HCEC 1CT (cell line): Measurements from ENCODE around the gene MPRIP.
A peak's percentile ranks its signal among the peaks of the same experiment; 100 is the strongest.
"Not testable (repeated sequence)": the region's sequence is repeated elsewhere in the genome, so short reads cannot be mapped to it uniquely, and the experiment has no call there.

Source experiments
- DNase-seq: peaks from one replicate; pipeline ENCODE4 v3.0.0-alpha.2; 2017

MPRIP gene

GRCh38 chr17:17042384-17042736 is at the start of gene MPRIP:
Gene MPRIP (plus strand): TSS chr17:17042457. CDS start chr17:17042849, 392 bp downstream.
- DNase-seq: no peak

GRCh38 chr17:16994631-16995030 is 47.6 kb upstream of the MPRIP start:
- DNase-seq: no peak

GRCh38 chr17:16995930-16996329 is 46.3 kb upstream of the MPRIP start:
- DNase-seq: no peak

- not testable (repeated sequence) for DNase-seq
These were observed 45.5 kb upstream of the MPRIP start for GRCh38 chr17:16996726-16997125.

- DNase-seq: no peak
These were observed 44.5 kb upstream of the MPRIP start for GRCh38 chr17:16997514-16998429.

GRCh38 chr17:16999931-17000625 is 42.2 kb upstream of the MPRIP start:
- DNase-seq: no peak

- DNase-seq: no peak
These were observed 41.0 kb upstream of the MPRIP start for GRCh38 chr17:17001076-17001777.

GRCh38 chr17:17001874-17002520 is 40.3 kb upstream of the MPRIP start:
- DNase-seq: peak; percentile 47

GRCh38 chr17:17002731-17003715 is 39.2 kb upstream of the MPRIP start:
- not testable (repeated sequence) for DNase-seq

GRCh38 chr17:17004251-17004996 is 37.8 kb upstream of the MPRIP start:
- no peak for DNase-seq

GRCh38 chr17:17004997-17005614 is 37.2 kb upstream of the MPRIP start:
- DNase-seq: not testable (repeated sequence)

- not testable (repeated sequence) for DNase-seq
These were observed 34.4 kb upstream of the MPRIP start for GRCh38 chr17:17007891-17008290.

GRCh38 chr17:17008621-17009397 is 33.4 kb upstream of the MPRIP start:
- DNase-seq: not testable (repeated sequence)

GRCh38 chr17:17009972-17010371 is 32.3 kb upstream of the MPRIP start:
- DNase-seq: not testable (repeated sequence)

GRCh38 chr17:17010545-17011034 is 31.7 kb upstream of the MPRIP start:
- DNase-seq: not testable (repeated sequence)

GRCh38 chr17:17011043-17011907 is 31.0 kb upstream of the MPRIP start:
- DNase-seq: peak; percentile 91

GRCh38 chr17:17013828-17014747 is 28.2 kb upstream of the MPRIP start:
- not testable (repeated sequence) for DNase-seq
